Gastroesophageal sphincter (tissue), 4 donors: ENCODE data around the gene ADM2. TPM values are rescaled to one million over a fixed set of nuclear protein-coding genes. Genes with fewer than 3 reads are reported as not detected.

Experiments used
- ATAC-seq: fragments of 150-250 bp; one replicate; pipeline ENCODE4 v1.9.1; 2016; ENCODE audit warnings: mild to moderate bottlenecking, moderate library complexity
- H3K27ac ChIP-seq, 4 donors: fragments of 200-600 bp; sonication (generic) in 3 of 4; 1 replicate in 3 of 4; 2 replicates in 1 of 4; pipeline ENCODE4 v1.5.1; 2016 to 2019
- H3K27me3 ChIP-seq: fragments of 200-600 bp; sonication (generic); one replicate; pipeline ENCODE4 v1.5.1; 2019
- H3K36me3 ChIP-seq, 2 donors: fragments of 200-600 bp; sonication (generic); one replicate each; pipeline ENCODE4 v1.5.1; 2019; ENCODE audit warnings: control low read depth in 1 of 2
- H3K4me1 ChIP-seq, 3 donors: fragments of 200-600 bp; sonication (generic); 1 replicate in 2 of 3; 2 replicates in 1 of 3; pipeline ENCODE4 v1.5.1; 2016 to 2019; ENCODE audit warnings: control low read depth in 2 of 3
- H3K4me3 ChIP-seq, 2 donors: fragments of 200-600 bp; sonication (generic); one replicate each; pipeline ENCODE4 v1.5.1; 2019; ENCODE audit warnings: mild to moderate bottlenecking in 1 of 2, moderate library complexity in 1 of 2
- H3K9me3 ChIP-seq, 3 donors: fragments of 200-600 bp; sonication (generic); one replicate each; pipeline ENCODE4 v1.5.1; 2017 to 2019; ENCODE audit warnings: control low read depth in 2 of 3
- EP300 ChIP-seq: sonication (generic); formaldehyde crosslinking; IDR thresholded peaks from one replicate; pipeline ENCODE4 v1.6.1; 2017; ENCODE audit warnings: antibody characterized with exemption, mild to moderate bottlenecking
- POLR2A ChIP-seq, 2 donors: fragments of 450-650 bp; IDR thresholded peaks; one replicate each; pipeline ENCODE4 v1.6.1; 2017; ENCODE audit warnings: antibody characterized with exemption in 2 of 2, mild to moderate bottlenecking in 2 of 2, moderate library complexity in 1 of 2
- POLR2AphosphoS5 ChIP-seq: sonication (generic); formaldehyde crosslinking; IDR thresholded peaks from one replicate; pipeline ENCODE4 v1.6.1; 2017; ENCODE audit warnings: antibody characterized with exemption
- WGBS, 2 donors: methylation state at CpG; one replicate each; pipeline ENCODE4 v1.1.5; 2018; ENCODE audit warnings: low coverage in 1 of 2; 5-methylcytosine and 5-hydroxymethylcytosine counted together
- total RNA-seq, 4 donors: library from RNA; depleted of rRNA; stranded (reverse); fragments of >200 nt; gene quantifications; one replicate each; pipeline ENCODE4 v1.1.0, GENCODE V29; 2016
- TF ChIP-seq, protein P1 (sequence below), 4 experiments: fragments of 200-600 bp in 2 of 4; fragments of 450-650 bp in 2 of 4; sonication (generic) in 1 of 4; IDR thresholded peaks; one replicate each; pipeline ENCODE4 v1.5.1; 2017 to 2019; ENCODE audit warnings: antibody characterized with exemption in 4 of 4, mild to moderate bottlenecking in 2 of 4, moderate library complexity in 2 of 4

Gene ADM2
- total RNA-seq, 4 donors from 2014 or later, result 0.40 TPM; not detected in 3

DNA sequence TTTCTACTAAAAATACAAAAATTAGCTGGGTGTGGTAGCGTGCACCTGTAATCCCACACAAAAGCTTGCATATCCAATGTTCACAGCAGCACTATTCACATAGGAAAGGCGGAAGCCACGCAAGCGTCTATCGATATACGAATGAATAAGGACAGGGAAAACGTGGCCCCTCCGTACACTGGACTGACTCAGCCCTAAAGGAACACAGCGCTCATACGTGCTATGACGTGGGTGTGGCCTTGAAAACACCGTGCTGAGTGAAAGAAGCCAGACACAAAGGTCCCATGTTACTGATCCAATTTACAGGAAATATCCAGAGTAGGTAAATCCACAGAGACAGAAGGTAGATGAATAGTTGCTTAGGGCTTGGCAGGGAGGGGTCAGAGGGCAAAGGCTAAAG lies 19.1 kb downstream of the ADM2 start:
- ATAC-seq, result no peak
- Histone ChIP-seq H3K27ac (no peak overlapping the region), H3K4me1 (peaks cover 0 to 12% (median 0%) of the 10 kb centered on the region in 3 donors), H3K36me3 (peaks cover 0 to 33% of the 10 kb centered on the region in 2 donors), H3K4me3 (no peak overlapping the region), H3K9me3 (no peaks in the 10 kb centered on the region), H3K27me3 (no peaks in the 10 kb centered on the region)
- no peak for TF ChIP-seq POLR2A (IDR thresholded peaks at IDR 0.05)
- TF ChIP-seq, protein P1, sequence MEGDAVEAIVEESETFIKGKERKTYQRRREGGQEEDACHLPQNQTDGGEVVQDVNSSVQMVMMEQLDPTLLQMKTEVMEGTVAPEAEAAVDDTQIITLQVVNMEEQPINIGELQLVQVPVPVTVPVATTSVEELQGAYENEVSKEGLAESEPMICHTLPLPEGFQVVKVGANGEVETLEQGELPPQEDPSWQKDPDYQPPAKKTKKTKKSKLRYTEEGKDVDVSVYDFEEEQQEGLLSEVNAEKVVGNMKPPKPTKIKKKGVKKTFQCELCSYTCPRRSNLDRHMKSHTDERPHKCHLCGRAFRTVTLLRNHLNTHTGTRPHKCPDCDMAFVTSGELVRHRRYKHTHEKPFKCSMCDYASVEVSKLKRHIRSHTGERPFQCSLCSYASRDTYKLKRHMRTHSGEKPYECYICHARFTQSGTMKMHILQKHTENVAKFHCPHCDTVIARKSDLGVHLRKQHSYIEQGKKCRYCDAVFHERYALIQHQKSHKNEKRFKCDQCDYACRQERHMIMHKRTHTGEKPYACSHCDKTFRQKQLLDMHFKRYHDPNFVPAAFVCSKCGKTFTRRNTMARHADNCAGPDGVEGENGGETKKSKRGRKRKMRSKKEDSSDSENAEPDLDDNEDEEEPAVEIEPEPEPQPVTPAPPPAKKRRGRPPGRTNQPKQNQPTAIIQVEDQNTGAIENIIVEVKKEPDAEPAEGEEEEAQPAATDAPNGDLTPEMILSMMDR (IDR thresholded peaks at IDR 0.05), result no peak
- no peak for TF ChIP-seq EP300
- TF ChIP-seq POLR2AphosphoS5, result no peak
- WGBS, 2 donors, result 67 to 84% methylated on average over 1 to 5 of the region's 12 CpGs

DNA sequence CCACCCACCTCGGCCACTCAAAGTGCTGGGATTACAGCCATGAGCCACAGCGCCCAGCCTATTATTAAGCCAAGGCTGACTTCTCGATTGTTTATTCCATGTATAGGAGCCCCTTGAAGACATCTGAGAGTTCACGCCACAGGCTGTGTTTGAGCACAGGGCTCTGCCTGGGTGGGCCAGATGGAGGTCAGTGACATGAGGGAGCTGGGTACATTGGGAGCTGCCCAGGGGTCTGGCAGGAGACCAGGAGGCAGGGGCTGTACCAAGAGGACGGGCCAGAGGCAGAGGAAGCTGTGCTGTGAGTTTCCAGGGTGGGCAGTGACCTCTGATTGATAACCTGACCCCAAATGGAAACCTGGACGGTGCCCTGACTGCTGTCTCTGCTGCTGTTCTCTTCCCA lies 20.8 kb downstream of the ADM2 start:
- no peaks in the 10 kb centered on the region for H3K9me3 ChIP-seq
- no peak for ATAC-seq
- no peak overlapping the region for H3K4me3 ChIP-seq
- no peaks in the 10 kb centered on the region for H3K27me3 ChIP-seq
- peaks cover 0 to 42% of the 10 kb centered on the region in 2 donors for H3K36me3 ChIP-seq
- 73 to 100% methylated on average over 1 to 3 of the region's 6 CpGs for WGBS, 2 donors
- H3K4me1 ChIP-seq, result peaks cover 4 to 28% (median 14%) of the 10 kb centered on the region in 3 donors
- H3K27ac ChIP-seq, result no peak overlapping the region
- no peak for TF ChIP-seq POLR2AphosphoS5
- no peak for TF ChIP-seq EP300
- TF ChIP-seq, protein P1 (IDR thresholded peaks at IDR 0.05), result no peak
- TF ChIP-seq POLR2A (IDR thresholded peaks at IDR 0.05), result no peak

DNA sequence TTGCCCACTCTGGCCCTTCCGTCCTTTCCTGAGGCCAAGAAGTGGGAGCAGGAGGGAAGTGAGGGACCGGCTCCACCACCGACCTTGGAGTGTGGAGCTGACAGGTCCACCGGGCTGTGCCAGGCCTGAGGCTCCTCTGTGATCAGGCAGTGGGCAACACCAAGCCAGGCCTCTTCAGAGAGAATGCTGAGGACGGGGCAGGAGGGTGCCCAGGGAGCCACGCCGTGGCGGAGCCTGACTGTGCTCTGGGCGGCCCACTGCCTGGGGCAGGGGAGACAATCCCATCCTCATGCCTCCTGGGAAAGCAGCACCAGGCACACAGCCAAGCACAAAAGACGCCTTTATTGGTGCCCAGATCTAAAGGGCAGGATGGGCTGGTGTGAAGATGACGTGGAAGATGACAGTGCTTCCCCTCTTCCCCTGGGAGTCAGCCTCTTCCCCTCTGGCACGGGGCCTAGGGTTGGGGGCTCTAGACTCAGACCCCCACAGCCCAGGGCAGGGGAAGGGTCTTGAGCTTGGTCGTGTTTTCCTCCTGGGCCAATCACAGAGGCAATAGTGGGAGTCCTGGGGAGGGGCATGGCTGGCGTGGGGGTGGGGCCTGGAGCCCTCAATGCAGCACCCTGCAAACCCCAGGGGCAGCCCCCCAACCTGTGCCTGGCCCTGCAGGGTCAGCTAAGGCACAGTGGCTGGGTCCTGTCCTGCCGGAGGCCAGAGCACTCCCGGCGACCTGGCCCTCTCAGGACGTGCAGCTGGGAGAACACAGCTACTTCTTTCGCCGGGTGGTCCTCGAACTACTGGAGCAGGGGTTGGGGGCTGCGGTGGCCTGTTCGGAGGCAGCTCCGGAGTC lies 21.5 kb downstream of the ADM2 start:
- no peak for ATAC-seq
- H3K4me3 ChIP-seq, result no peak overlapping the region
- 45 to 100% methylated on average over 1 to 2 of the region's 24 CpGs for WGBS, 2 donors
- no peaks in the 10 kb centered on the region for H3K27me3 ChIP-seq
- no peaks in the 10 kb centered on the region for H3K9me3 ChIP-seq
- H3K4me1 ChIP-seq, result peaks cover 4 to 30% (median 14%) of the 10 kb centered on the region in 3 donors
- peaks cover 0 to 42% of the 10 kb centered on the region in 2 donors for H3K36me3 ChIP-seq
- TF ChIP-seq, protein P1 (IDR thresholded peaks at IDR 0.05), result no peak
- TF ChIP-seq EP300 (no peak), POLR2AphosphoS5 (no peak), POLR2A (IDR thresholded peaks at IDR 0.05) (no peak)
- H3K27ac ChIP-seq, result no peak overlapping the region

DNA sequence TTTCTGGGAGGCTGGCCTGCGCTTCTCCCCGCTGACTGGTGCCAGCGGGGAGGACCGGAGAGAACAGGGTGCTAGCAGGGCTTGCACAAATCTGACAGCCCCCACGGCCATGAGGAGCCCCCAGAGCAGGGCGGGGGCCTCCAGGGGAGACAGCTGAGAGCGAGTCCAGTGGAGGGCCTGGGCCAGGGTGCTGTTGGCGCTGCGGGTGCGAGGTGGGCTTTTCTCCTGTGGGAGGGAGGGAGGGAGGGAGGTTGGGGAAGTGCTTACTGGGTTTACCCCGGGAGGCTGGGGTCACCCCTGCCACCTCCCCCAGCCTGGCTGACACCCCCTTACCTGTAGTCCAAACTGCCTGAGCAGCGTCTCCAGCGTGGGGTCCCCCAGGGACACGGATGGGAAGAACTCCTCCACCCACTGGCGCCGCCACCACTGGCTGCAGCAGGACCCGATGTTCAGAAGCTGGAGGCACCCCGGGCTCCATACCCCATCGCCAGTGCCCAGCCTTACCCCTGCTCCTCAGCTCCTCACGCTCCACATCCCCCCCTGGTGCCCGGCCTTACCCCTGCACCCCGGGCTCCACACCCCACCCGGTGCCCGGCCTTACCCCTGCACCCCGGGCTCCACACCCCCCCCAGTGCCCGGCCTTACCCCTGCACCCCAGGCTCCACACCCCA lies 22.3 kb downstream of the ADM2 start:
- 80% methylated on average over 3 of the region's 26 CpGs; no CpG with 5 or more reads in 1 of the 2 donors for WGBS, 2 donors
- no peaks in the 10 kb centered on the region for H3K27me3 ChIP-seq
- H3K36me3 ChIP-seq, result peaks cover 0 to 42% of the 10 kb centered on the region in 2 donors
- no peak overlapping the region for H3K27ac ChIP-seq
- peaks cover 4 to 28% (median 14%) of the 10 kb centered on the region in 3 donors for H3K4me1 ChIP-seq
- TF ChIP-seq POLR2AphosphoS5 (no peak), POLR2A (IDR thresholded peaks at IDR 0.05) (no peak), EP300 (no peak)
- TF ChIP-seq, protein P1 (IDR thresholded peaks at IDR 0.05), result no peak
- no peak for ATAC-seq
- no peaks in the 10 kb centered on the region for H3K9me3 ChIP-seq
- H3K4me3 ChIP-seq, result no peak overlapping the region
